SK-N-SH treated with all-trans-retinoic acid at 6 μM for 48 hours (cell line): Measurements from ENCODE around the gene FAM227B.

Source experiments
- ATAC-seq: fragments of 200-7000 bp; cut with Tn5 transposase; 3 replicates; pipeline ENCODE4 v1.9.1; 2020; ENCODE audit warnings: mild to moderate bottlenecking, moderate library complexity
- ARNTL ChIP-seq: fragments of 450-650 bp; formaldehyde crosslinking; IDR thresholded peaks from 2 replicates; pipeline ENCODE4 v1.5.0; 2020; ENCODE audit warnings: low read depth, mild to moderate bottlenecking, moderate library complexity, borderline replicate concordance
- BACH2 ChIP-seq: fragments of 250-450 bp; sonication (Bioruptor Pico); IDR thresholded peaks from 2 replicates; pipeline ENCODE4 v1.9.0; 2021; ENCODE audit warnings: mild to moderate bottlenecking, borderline replicate concordance
- CSDC2 ChIP-seq: fragments of 250-450 bp; sonication (Bioruptor Pico); IDR thresholded peaks from 2 replicates; pipeline ENCODE4 v1.5.0; 2020; ENCODE audit warnings: mild to moderate bottlenecking, moderate library complexity
- CSRNP3 ChIP-seq: fragments of 250-450 bp; sonication (Bioruptor Pico); IDR thresholded peaks from 2 replicates; pipeline ENCODE4 v1.5.1; 2021; ENCODE audit warnings: mild to moderate bottlenecking, moderate library complexity
- ESRRG ChIP-seq: fragments of 250-450 bp; sonication (Bioruptor Pico); IDR thresholded peaks from 2 replicates; pipeline ENCODE4 v1.6.1; 2021; ENCODE audit warnings: mild to moderate bottlenecking
- GLIS3 ChIP-seq: fragments of 250-450 bp; sonication (Bioruptor Pico); IDR thresholded peaks from 2 replicates; pipeline ENCODE4 v1.5.0; 2020; ENCODE audit warnings: mild to moderate bottlenecking, moderate library complexity
- ISL1 ChIP-seq: fragments of 250-450 bp; sonication (Bioruptor Pico); IDR thresholded peaks from 2 replicates; pipeline ENCODE4 v2.1.2; 2022; ENCODE audit warnings: mild to moderate bottlenecking, moderate library complexity
- OSR1 ChIP-seq: fragments of 250-450 bp; sonication (Bioruptor Pico); IDR thresholded peaks from 2 replicates; pipeline ENCODE4 v1.8.0; 2022; ENCODE audit warnings: moderate library complexity, mild to moderate bottlenecking, inconsistent platforms
- PPARA ChIP-seq: fragments of 250-450 bp; sonication (Bioruptor Pico); IDR thresholded peaks from 2 replicates; pipeline ENCODE4 v1.5.0; 2020; ENCODE audit warnings: mild to moderate bottlenecking, borderline replicate concordance
- RARB ChIP-seq: fragments of 250-450 bp; sonication (Bioruptor Pico); IDR thresholded peaks from 2 replicates; pipeline ENCODE4 v1.8.0; 2021; ENCODE audit warnings: mild to moderate bottlenecking, moderate library complexity
- TCF4 ChIP-seq: fragments of 250-450 bp; sonication (Bioruptor Pico); IDR thresholded peaks from 2 replicates; pipeline ENCODE4 v1.8.0; 2021; ENCODE audit warnings: mild to moderate bottlenecking, moderate library complexity, borderline replicate concordance
- TOX ChIP-seq: fragments of 250-450 bp; sonication (Bioruptor Pico); IDR thresholded peaks from 2 replicates; pipeline ENCODE4 v1.8.0; 2021; ENCODE audit warnings: mild to moderate bottlenecking, moderate library complexity, borderline replicate concordance
- ZC3H10 ChIP-seq: fragments of 250-450 bp; sonication (Bioruptor Pico); IDR thresholded peaks from 2 replicates; pipeline ENCODE4 v1.5.1; 2021; ENCODE audit warnings: mild to moderate bottlenecking, moderate library complexity
- ZFP3 ChIP-seq: fragments of 250-450 bp; sonication (Bioruptor Pico); IDR thresholded peaks from 2 replicates; pipeline ENCODE4 v1.5.0; 2020; ENCODE audit warnings: mild to moderate bottlenecking, moderate library complexity
- ZFP30 ChIP-seq: fragments of 450-650 bp; formaldehyde crosslinking; IDR thresholded peaks from 2 replicates; pipeline ENCODE4 v1.5.0; 2022; ENCODE audit warnings: mild to moderate bottlenecking, moderate library complexity
- ZNF565 ChIP-seq: fragments of 450-650 bp; formaldehyde crosslinking; conservative IDR thresholded peaks from 2 replicates; pipeline ENCODE4 v1.5.0; 2020; ENCODE audit warnings: low read depth, mild to moderate bottlenecking, moderate library complexity
- ZNF70 ChIP-seq: fragments of 450-650 bp; formaldehyde crosslinking; IDR thresholded peaks from 2 replicates; pipeline ENCODE4 v1.5.0; 2020; ENCODE audit warnings: mild to moderate bottlenecking, moderate library complexity
- ZNF8 ChIP-seq: fragments of 450-650 bp; formaldehyde crosslinking; IDR thresholded peaks from 2 replicates; pipeline ENCODE4 v1.5.0; 2020; ENCODE audit warnings: mild to moderate bottlenecking, moderate library complexity
- TF ChIP-seq, protein P1 (sequence below): fragments of 250-450 bp; sonication (Bioruptor Pico); IDR thresholded peaks from 2 replicates; pipeline ENCODE4 v1.5.0; 2020; ENCODE audit warnings: mild to moderate bottlenecking, moderate library complexity
- TF ChIP-seq, protein P2 (sequence below): fragments of 250-450 bp; sonication (Bioruptor Pico); IDR thresholded peaks from 2 replicates; pipeline ENCODE4 v1.5.1; 2020; ENCODE audit warnings: low read depth, mild to moderate bottlenecking, moderate library complexity
- TF ChIP-seq, protein P3 (sequence below): fragments of 250-450 bp; sonication (Bioruptor Pico); IDR thresholded peaks from 2 replicates; pipeline ENCODE4 v1.8.0; 2021; ENCODE audit warnings: low read depth, mild to moderate bottlenecking, moderate library complexity, borderline replicate concordance
- TF ChIP-seq, protein P4 (sequence below): fragments of 250-450 bp; sonication (Bioruptor Pico); IDR thresholded peaks from 2 replicates; pipeline ENCODE4 v1.8.0; 2020; ENCODE audit warnings: mild to moderate bottlenecking, moderate library complexity, borderline replicate concordance

Gene FAM227B

GRCh38 chr15:49309889-49310288 lies 310.7 kb downstream of the FAM227B start:
- no peak for ATAC-seq
- TF ChIP-seq RARB (CRISPR knock-in tag) (no peak), TCF4 (CRISPR knock-in tag) (no peak), BACH2 (CRISPR knock-in tag) (no peak), ISL1 (CRISPR knock-in tag) (no peak), CSRNP3 (CRISPR knock-in tag) (no peak), TOX (CRISPR knock-in tag) (no peak), PPARA (no peak), ZFP30 (CRISPR knock-in tag) (no peak), ESRRG (CRISPR knock-in tag) (no peak), ZNF8 (CRISPR knock-in tag) (no peak), ARNTL (CRISPR knock-in tag) (no peak), ZNF565 (CRISPR knock-in tag) (no peak), CSDC2 (CRISPR knock-in tag) (no peak), ZC3H10 (CRISPR knock-in tag) (no peak), OSR1 (CRISPR knock-in tag) (no peak), GLIS3 (CRISPR knock-in tag) (no peak), ZNF70 (no peak)
- TF ChIP-seq, protein P1, sequence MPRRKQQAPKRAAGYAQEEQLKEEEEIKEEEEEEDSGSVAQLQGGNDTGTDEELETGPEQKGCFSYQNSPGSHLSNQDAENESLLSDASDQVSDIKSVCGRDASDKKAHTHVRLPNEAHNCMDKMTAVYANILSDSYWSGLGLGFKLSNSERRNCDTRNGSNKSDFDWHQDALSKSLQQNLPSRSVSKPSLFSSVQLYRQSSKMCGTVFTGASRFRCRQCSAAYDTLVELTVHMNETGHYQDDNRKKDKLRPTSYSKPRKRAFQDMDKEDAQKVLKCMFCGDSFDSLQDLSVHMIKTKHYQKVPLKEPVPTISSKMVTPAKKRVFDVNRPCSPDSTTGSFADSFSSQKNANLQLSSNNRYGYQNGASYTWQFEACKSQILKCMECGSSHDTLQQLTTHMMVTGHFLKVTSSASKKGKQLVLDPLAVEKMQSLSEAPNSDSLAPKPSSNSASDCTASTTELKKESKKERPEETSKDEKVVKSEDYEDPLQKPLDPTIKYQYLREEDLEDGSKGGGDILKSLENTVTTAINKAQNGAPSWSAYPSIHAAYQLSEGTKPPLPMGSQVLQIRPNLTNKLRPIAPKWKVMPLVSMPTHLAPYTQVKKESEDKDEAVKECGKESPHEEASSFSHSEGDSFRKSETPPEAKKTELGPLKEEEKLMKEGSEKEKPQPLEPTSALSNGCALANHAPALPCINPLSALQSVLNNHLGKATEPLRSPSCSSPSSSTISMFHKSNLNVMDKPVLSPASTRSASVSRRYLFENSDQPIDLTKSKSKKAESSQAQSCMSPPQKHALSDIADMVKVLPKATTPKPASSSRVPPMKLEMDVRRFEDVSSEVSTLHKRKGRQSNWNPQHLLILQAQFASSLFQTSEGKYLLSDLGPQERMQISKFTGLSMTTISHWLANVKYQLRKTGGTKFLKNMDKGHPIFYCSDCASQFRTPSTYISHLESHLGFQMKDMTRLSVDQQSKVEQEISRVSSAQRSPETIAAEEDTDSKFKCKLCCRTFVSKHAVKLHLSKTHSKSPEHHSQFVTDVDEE (CRISPR knock-in tag): no peak
- TF ChIP-seq, protein P2, sequence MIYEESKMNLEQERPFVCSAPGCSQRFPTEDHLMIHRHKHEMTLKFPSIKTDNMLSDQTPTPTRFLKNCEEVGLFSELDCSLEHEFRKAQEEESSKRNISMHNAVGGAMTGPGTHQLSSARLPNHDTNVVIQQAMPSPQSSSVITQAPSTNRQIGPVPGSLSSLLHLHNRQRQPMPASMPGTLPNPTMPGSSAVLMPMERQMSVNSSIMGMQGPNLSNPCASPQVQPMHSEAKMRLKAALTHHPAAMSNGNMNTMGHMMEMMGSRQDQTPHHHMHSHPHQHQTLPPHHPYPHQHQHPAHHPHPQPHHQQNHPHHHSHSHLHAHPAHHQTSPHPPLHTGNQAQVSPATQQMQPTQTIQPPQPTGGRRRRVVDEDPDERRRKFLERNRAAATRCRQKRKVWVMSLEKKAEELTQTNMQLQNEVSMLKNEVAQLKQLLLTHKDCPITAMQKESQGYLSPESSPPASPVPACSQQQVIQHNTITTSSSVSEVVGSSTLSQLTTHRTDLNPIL (CRISPR knock-in tag): no peak
- TF ChIP-seq, protein P3, sequence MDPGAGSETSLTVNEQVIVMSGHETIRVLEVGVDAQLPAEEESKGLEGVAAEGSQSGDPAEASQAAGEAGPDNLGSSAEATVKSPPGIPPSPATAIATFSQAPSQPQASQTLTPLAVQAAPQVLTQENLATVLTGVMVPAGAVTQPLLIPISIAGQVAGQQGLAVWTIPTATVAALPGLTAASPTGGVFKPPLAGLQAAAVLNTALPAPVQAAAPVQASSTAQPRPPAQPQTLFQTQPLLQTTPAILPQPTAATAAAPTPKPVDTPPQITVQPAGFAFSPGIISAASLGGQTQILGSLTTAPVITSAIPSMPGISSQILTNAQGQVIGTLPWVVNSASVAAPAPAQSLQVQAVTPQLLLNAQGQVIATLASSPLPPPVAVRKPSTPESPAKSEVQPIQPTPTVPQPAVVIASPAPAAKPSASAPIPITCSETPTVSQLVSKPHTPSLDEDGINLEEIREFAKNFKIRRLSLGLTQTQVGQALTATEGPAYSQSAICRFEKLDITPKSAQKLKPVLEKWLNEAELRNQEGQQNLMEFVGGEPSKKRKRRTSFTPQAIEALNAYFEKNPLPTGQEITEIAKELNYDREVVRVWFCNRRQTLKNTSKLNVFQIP (CRISPR knock-in tag): no peak

GRCh38 chr15:49308686-49309085 lies 311.9 kb downstream of the FAM227B start:
- TF ChIP-seq ZNF8 (CRISPR knock-in tag) (no peak), PPARA (no peak), CSDC2 (CRISPR knock-in tag) (no peak), ZFP30 (CRISPR knock-in tag) (no peak), ZFP3 (no peak), TCF4 (CRISPR knock-in tag) (no peak), BACH2 (CRISPR knock-in tag) (no peak), ZNF565 (CRISPR knock-in tag) (no peak)
- TF ChIP-seq, protein P3 (CRISPR knock-in tag): no peak
- TF ChIP-seq, protein P4, sequence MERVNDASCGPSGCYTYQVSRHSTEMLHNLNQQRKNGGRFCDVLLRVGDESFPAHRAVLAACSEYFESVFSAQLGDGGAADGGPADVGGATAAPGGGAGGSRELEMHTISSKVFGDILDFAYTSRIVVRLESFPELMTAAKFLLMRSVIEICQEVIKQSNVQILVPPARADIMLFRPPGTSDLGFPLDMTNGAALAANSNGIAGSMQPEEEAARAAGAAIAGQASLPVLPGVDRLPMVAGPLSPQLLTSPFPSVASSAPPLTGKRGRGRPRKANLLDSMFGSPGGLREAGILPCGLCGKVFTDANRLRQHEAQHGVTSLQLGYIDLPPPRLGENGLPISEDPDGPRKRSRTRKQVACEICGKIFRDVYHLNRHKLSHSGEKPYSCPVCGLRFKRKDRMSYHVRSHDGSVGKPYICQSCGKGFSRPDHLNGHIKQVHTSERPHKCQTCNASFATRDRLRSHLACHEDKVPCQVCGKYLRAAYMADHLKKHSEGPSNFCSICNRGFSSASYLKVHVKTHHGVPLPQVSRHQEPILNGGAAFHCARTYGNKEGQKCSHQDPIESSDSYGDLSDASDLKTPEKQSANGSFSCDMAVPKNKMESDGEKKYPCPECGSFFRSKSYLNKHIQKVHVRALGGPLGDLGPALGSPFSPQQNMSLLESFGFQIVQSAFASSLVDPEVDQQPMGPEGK (CRISPR knock-in tag): no peak
- TF ChIP-seq, protein P2 (CRISPR knock-in tag): no peak

More at GRCh38 chr15:49308686-49309085, 311.9 kb downstream of the FAM227B start:
- no peak for ATAC-seq
